Testis (tissue), 2 donors: Measurements from ENCODE around the gene CMPK1.

Experiments
- POLR2A ChIP-seq: fragments of 450-650 bp; IDR thresholded peaks from one replicate; pipeline ENCODE4 v1.6.1; 2017; ENCODE audit warnings: antibody characterized with exemption, mild to moderate bottlenecking, moderate library complexity
- TF ChIP-seq, protein P1 (sequence below), 3 experiments: fragments of 450-650 bp in 2 of 3; fragments of 200-600 bp in 1 of 3; sonication (generic) in 1 of 3; IDR thresholded peaks; one replicate each; pipeline ENCODE4 v1.5.1; 2016 to 2019; ENCODE audit warnings: antibody characterized with exemption in 3 of 3, mild to moderate bottlenecking in 2 of 3, moderate library complexity in 1 of 3

DNA sequence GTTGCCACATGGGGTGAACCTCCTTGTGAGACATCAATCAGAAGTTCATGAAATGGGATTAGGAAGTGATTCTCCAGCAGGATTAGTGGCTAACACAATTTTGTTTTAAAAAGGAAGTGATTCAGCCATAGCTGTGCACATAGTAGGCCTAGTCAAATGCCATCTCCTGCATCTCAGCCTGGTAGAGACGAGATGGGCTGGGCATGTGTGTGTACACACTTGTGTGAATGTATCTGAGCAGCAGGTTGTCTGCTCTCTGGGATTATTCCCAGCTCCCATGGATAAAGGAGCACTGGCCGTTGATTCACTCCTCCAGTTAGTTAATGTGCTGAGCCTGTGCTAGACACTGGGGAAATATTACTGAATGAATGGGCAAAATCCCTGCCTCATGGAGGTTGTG is 84.5 kb downstream of the CMPK1 start:
- TF ChIP-seq, protein P1, sequence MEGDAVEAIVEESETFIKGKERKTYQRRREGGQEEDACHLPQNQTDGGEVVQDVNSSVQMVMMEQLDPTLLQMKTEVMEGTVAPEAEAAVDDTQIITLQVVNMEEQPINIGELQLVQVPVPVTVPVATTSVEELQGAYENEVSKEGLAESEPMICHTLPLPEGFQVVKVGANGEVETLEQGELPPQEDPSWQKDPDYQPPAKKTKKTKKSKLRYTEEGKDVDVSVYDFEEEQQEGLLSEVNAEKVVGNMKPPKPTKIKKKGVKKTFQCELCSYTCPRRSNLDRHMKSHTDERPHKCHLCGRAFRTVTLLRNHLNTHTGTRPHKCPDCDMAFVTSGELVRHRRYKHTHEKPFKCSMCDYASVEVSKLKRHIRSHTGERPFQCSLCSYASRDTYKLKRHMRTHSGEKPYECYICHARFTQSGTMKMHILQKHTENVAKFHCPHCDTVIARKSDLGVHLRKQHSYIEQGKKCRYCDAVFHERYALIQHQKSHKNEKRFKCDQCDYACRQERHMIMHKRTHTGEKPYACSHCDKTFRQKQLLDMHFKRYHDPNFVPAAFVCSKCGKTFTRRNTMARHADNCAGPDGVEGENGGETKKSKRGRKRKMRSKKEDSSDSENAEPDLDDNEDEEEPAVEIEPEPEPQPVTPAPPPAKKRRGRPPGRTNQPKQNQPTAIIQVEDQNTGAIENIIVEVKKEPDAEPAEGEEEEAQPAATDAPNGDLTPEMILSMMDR (IDR thresholded peaks at IDR 0.05), result no peak
- TF ChIP-seq POLR2A, result no peak
